Measurements from ENCODE around the gene DLG2. TPM values are rescaled to one million over a fixed set of nuclear protein-coding genes. Genes with fewer than 3 reads are reported as not detected.

Gene DLG2
- total RNA-seq, 1 donor from 2014 or later, result 2.4 TPM

DNA sequence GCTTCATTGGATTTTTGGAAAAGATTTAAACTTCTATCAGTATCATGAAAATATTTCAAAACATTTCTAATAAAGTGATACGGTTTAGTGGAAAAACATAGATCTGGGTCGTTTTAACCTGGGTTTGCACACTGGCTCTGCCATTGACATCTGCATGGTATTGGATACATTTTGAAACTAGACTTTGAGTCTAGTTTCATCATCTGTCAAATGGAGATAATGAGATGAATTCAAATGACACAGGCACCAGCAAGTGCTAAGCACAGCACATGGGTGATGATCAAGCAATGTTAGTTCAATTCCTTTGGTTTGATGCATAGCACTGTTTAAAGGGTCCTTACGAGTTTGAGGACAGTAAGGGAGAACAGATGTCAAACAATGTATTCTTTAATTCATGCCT is 1522.0 kb downstream of the DLG2 start:
- Mint-ChIP-seq H3K36me3 (ENCODE audit: insufficient read depth) (no peaks in the 10 kb centered on the region), H3K27ac (no peak overlapping the region), H3K4me3 (ENCODE audit: low read depth) (no peak overlapping the region), H3K27me3 (no peaks in the 10 kb centered on the region), H3K9me3 (ENCODE audit: low read depth) (no peaks in the 10 kb centered on the region), H3K4me1 (ENCODE audit: low read depth) (no peaks in the 10 kb centered on the region)
- TF ChIP-seq, protein P1, sequence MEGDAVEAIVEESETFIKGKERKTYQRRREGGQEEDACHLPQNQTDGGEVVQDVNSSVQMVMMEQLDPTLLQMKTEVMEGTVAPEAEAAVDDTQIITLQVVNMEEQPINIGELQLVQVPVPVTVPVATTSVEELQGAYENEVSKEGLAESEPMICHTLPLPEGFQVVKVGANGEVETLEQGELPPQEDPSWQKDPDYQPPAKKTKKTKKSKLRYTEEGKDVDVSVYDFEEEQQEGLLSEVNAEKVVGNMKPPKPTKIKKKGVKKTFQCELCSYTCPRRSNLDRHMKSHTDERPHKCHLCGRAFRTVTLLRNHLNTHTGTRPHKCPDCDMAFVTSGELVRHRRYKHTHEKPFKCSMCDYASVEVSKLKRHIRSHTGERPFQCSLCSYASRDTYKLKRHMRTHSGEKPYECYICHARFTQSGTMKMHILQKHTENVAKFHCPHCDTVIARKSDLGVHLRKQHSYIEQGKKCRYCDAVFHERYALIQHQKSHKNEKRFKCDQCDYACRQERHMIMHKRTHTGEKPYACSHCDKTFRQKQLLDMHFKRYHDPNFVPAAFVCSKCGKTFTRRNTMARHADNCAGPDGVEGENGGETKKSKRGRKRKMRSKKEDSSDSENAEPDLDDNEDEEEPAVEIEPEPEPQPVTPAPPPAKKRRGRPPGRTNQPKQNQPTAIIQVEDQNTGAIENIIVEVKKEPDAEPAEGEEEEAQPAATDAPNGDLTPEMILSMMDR (IDR thresholded peaks at IDR 0.05; ENCODE audit: unreplicated experiment), result no peak
- DNase-seq (ENCODE audit: low spot score, unreplicated experiment), result no peak

DNA sequence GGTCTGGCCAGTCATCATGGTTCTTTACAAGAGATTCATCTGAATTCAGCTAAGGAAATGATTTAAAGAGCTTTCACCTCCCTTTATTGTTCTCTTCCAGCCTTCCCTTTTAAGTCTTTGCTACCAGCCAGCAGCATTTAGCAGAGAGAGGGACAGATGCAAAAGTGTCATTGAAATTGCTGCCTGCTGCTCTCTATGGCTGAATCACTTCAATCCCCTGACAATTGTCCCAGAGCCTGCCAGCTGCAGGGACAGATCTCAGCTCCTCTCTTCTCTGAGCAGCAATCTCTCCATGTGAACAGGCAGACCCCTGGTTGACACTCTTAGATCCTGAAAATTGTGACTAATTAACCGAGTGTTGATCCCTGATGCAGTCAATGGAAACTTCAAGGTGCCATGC is 1524.0 kb downstream of the DLG2 start:
- H3K27me3 Mint-ChIP-seq, result no peaks in the 10 kb centered on the region
- H3K4me1 Mint-ChIP-seq (ENCODE audit: low read depth), result no peaks in the 10 kb centered on the region
- no peaks in the 10 kb centered on the region for H3K36me3 Mint-ChIP-seq (ENCODE audit: insufficient read depth)
- TF ChIP-seq, protein P1 (IDR thresholded peaks at IDR 0.05; ENCODE audit: unreplicated experiment), result no peak
- no peak overlapping the region for H3K4me3 Mint-ChIP-seq (ENCODE audit: low read depth)
- H3K9me3 Mint-ChIP-seq (ENCODE audit: low read depth), result no peaks in the 10 kb centered on the region
- no peak for DNase-seq (ENCODE audit: low spot score, unreplicated experiment)
- no peak overlapping the region for H3K27ac Mint-ChIP-seq

DNA sequence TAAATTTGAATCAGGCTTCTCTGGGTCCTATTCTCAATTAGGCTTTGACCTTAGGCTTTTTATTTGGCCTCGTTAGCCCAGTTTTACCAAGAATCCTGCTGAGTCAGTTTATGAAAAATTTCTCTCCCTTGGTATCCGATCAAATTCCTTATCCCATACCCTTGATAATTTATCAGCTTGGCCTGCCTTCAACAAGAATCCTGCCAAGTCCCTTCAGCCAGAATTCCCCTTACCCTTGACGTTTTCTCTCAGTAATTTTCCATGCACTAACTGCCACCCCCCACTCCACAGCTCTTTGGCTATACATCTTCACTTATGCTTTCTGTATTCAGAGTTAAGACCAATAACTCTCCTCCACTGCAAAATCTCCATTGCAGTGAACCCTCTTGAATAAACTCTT is 1530.0 kb downstream of the DLG2 start:
- no peaks in the 10 kb centered on the region for H3K9me3 Mint-ChIP-seq (ENCODE audit: low read depth)
- no peaks in the 10 kb centered on the region for H3K36me3 Mint-ChIP-seq (ENCODE audit: insufficient read depth)
- no peaks in the 10 kb centered on the region for H3K27me3 Mint-ChIP-seq
- TF ChIP-seq, protein P1 (IDR thresholded peaks at IDR 0.05; ENCODE audit: unreplicated experiment), result no peak
- no peak overlapping the region for H3K4me3 Mint-ChIP-seq (ENCODE audit: low read depth)
- DNase-seq (ENCODE audit: low spot score, unreplicated experiment), result no peak
- no peaks in the 10 kb centered on the region for H3K4me1 Mint-ChIP-seq (ENCODE audit: low read depth)
- H3K27ac Mint-ChIP-seq, result no peak overlapping the region

DNA sequence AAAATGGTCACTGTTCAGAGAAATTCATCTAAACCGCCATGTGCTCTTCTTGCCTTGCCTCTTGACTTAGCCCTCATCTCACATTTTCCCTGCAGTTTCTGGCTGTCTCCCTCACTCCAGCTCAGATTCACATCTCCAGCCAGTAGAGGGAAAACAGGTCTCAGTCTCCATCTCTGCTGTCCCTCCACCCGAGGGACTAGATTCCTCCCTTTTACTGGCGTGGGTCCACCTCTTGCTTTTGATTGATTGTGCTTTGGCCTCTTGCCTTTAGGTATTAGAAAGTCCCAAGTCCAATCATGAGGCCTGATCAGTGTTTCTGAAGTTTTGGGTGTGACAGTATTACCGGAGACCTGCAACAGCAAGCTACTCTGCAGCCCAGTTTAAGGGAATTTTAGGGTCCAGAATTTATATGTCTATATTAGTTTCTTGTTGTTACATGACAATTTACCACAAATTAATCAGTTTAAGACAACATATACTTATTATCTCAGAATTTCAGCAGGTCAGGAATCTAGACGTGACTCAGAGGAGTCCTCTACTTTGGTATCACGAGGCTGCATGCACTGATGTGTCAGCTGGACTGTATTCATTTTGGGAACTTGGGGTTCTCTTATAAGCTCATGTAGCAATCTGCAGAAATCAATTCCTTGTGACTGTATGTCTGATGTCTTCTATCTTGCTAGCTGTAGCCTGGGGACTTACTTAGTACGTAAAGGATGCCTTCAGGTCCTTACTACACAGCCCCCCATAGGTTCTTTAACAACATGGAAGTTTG is 1535.7 kb downstream of the DLG2 start:
- no peaks in the 10 kb centered on the region for H3K4me1 Mint-ChIP-seq (ENCODE audit: low read depth)
- no peak for DNase-seq (ENCODE audit: low spot score, unreplicated experiment)
- H3K27me3 Mint-ChIP-seq, result no peaks in the 10 kb centered on the region
- no peak overlapping the region for H3K27ac Mint-ChIP-seq
- H3K36me3 Mint-ChIP-seq (ENCODE audit: insufficient read depth), result no peaks in the 10 kb centered on the region
- H3K9me3 Mint-ChIP-seq (ENCODE audit: low read depth), result no peaks in the 10 kb centered on the region
- TF ChIP-seq, protein P1 (IDR thresholded peaks at IDR 0.05; ENCODE audit: unreplicated experiment), result no peak
- no peak overlapping the region for H3K4me3 Mint-ChIP-seq (ENCODE audit: low read depth)

DNA sequence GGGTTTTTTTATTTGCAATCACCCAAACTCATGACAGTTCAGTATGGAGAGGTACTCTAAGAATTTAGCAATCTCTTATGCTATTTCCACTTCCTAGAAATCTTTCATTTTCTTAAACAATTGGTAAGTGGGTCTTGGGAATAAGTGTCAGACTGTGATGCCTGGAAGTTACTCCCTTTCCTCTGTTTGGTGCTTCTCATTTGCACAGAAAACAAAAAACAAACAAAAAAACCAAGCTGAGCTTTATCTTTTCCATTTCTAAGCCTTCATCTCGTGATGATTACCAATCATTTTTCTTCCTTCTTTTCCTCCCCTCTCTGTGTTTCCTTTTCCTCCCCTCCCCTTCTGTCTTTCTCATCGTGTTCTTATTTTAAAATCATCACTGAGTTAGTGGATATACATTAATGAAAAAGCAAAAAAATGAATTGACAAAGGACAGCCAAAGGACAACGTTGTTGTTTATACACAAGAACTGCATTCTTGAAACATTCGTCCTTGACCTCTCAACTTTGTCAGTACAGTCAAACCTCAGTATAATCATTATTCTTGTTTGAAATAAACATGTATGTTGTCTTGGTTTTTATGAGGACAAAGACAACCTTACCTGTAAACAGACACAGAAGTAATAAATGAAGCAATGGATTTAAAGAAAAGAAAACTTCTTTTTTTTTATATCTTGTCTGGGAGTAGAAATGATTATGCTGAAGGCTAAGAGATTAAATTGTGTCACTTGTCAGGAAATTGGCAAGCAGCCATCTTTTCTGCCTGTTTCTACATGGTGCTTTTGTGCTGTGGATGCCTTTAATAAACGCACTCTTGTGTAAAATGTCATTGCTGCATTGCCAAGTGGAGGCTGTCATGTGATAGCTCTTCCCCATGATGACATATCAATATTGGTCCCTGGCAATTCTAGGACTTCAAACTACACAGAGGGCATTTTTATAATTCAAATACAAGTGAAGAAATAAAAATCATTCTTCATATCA is 1537.8 kb downstream of the DLG2 start:
- H3K27ac Mint-ChIP-seq, result no peak overlapping the region
- no peak overlapping the region for H3K4me3 Mint-ChIP-seq (ENCODE audit: low read depth)
- no peaks in the 10 kb centered on the region for H3K9me3 Mint-ChIP-seq (ENCODE audit: low read depth)
- H3K27me3 Mint-ChIP-seq, result no peaks in the 10 kb centered on the region
- no peak for DNase-seq (ENCODE audit: low spot score, unreplicated experiment)
- no peaks in the 10 kb centered on the region for H3K4me1 Mint-ChIP-seq (ENCODE audit: low read depth)
- H3K36me3 Mint-ChIP-seq (ENCODE audit: insufficient read depth), result no peaks in the 10 kb centered on the region
- TF ChIP-seq, protein P1 (IDR thresholded peaks at IDR 0.05; ENCODE audit: unreplicated experiment), result no peak
